ENCODE results near the gene SAP130.
"Not testable (repeated sequence)": the region's sequence is repeated elsewhere in the genome, so short reads cannot be mapped to it uniquely, and the experiment has no call there.

Gene SAP130

GRCh38 chr2:127950264-127950663, 77.6 kb downstream of the SAP130 start:
- DNase-seq, result no peak

GRCh38 chr2:127945281-127945680, 82.6 kb downstream of the SAP130 start:
- DNase-seq, result no peak

- no peak for DNase-seq
These were observed 84.7 kb downstream of the SAP130 start for GRCh38 chr2:127943186-127943585.

GRCh38 chr2:127942002-127942401, 85.9 kb downstream of the SAP130 start:
- peak; percentile 25 for DNase-seq

DNA sequence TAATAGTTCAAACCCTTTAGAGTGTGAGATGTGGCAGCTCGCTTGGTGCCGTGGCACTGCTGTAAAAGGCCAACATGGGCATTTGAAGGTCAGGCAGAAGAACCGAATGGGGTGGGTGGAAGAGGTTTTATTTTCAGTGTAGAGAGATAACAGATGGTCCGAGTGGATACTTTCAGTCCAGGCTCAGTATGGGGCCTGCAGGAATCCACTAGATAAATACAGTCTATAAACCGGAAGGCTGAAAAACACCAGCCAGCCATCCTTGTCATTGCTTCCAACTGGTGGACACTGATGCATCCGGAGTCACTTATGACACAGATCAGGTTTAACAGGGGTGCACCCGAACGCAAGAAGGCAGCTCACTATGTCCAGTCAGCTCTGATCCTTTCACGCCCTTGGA, 86.4 kb downstream of the SAP130 start:
- DNase-seq, result no peak

DNA sequence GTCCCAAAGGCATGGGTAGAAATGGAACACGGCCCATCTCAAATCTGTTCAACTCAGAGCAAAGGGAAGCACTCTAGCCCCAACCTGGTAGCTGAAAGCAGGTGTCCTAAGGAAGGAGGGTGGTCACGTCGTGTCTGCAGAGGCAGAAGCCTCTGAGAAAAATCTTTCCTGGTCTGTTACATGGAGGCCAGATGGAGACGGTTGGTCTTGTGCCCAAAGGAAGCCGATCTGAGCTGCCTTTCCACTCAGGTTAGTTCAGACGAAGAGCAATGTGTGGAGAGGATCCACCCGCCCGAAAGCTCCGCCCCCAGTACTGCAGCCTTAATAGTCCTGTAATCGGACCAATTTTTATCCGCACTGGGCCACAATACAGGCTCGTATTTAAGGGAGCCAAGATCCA, 87.2 kb downstream of the SAP130 start:
- DNase-seq, result no peak

GRCh38 chr2:127935337-127935736, 92.5 kb downstream of the SAP130 start:
- no peak for DNase-seq

- DNase-seq, result no peak
These were observed 95.5 kb downstream of the SAP130 start for GRCh38 chr2:127932199-127932876.

GRCh38 chr2:127929449-127929848, 98.4 kb downstream of the SAP130 start:
- no peak for DNase-seq

DNA sequence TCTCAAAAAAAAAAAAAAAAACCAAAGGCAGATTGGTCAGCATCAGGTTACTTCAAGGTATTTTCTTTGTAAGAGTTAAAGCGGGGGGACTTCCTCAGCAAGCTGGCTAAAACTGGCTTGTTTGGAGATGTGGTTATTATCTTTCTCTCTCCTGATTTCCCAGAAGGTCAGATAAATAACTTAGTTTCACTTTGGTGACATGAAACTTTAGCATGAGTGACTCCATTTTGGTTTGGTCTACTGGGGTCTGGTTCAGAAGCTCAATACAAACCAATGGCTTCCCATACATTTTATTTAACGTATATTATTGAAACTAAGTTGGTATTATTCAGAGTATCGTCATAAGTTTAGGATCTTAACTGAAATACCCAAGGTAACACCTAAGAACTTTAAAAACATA, 100.5 kb downstream of the SAP130 start:
- peak; percentile 65 for DNase-seq

DNA sequence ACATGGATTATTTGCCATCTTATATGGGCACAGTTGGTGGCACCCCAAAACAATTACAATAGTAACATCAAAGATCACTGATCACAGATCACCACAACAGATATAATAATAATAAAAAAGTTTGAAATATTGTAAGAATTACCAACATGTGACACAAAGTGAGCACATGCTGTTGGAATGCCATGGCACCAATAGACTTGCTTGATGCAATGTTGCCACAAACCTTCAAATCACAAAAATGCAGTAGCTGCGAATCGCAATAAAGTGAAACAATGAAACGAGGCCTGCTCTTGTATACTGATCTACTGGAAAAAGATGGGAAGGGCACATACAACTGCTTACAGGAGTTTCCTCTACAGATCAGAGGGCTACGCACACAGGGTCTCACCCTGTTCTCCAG, 109.9 kb downstream of the SAP130 start:
- no peak for DNase-seq

GRCh38 chr2:127913808-127914457, 113.9 kb downstream of the SAP130 start:
- DNase-seq, result no peak

DNA sequence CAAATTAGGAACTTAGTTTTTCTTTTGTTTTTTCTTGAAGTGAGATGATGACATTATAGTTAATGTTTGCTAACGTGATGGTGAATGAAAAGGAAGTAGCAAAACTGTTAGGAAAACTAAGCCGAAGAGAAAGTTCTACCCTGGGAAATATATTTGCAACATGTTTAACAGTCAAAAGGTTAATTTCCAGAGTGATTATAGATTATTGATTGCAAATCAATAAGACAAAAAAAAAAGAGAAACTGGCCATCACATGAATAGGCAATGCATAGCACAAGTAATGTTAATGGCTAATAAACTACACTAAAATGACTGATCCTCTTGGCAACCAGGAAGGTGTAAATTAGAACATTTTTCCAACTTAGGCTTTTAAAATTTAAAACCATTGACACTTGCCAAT, 116.1 kb downstream of the SAP130 start:
- DNase-seq, result no peak

DNA sequence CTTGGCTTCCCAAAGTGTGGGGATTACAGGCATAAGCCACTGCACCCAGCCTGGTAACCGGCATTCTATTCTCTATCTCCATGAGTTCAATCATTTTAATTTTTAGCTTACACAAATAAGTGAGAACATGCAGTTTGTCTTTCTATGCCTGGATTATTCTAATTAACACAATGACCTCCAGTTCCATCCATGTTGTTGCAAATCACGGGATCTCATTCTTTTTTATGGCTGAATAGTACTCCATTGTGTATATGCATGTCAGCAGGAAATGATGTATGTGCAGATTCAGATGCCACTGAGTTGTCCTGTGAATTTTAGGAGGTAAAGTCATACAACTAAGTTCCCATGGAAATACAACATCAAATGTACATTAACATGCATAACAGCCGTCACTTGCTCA, 117.4 kb downstream of the SAP130 start:
- no peak for DNase-seq

- no peak for DNase-seq
These were observed 118.8 kb downstream of the SAP130 start for GRCh38 chr2:127909019-127909418.

GRCh38 chr2:127907733-127908400, 120.0 kb downstream of the SAP130 start:
- DNase-seq, result not testable (repeated sequence)

GRCh38 chr2:127906206-127906926, 121.5 kb downstream of the SAP130 start:
- no peak for DNase-seq

- no peak for DNase-seq
These were observed 126.4 kb downstream of the SAP130 start for GRCh38 chr2:127901339-127902056.

DNA sequence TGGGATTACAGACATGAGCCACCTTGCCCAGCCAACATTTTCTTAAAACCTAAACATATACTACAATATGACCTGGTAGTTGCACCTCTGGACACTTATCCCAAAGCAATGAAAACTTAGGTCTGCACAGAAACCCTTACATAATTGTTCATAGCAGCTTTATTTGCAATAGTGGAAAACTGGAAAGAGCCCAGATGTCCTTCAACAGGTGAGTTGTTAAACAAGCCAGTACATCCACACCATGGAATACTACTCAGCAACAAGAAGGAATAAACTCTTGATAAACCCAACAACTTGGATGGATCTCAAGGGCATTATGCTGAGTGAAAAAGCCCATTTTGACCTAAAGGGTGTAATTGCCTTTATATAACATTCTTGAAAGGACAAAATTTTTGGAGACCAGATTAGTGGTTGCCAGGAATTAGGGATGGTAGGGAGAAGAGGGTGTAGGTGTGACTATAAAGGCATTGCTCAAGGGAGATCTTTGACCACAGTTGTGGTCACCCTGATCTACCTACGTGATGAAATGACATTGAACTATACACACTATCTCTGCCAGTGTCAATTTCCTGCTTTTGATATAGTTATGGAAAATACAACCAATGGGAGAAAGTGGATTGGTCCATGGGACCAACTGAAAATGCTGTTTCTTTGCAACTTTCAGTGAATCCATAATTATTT, 130.2 kb downstream of the SAP130 start:
- DNase-seq, result no peak

- DNase-seq, result no peak
These were observed 134.4 kb downstream of the SAP130 start for GRCh38 chr2:127893494-127893893.

DNA sequence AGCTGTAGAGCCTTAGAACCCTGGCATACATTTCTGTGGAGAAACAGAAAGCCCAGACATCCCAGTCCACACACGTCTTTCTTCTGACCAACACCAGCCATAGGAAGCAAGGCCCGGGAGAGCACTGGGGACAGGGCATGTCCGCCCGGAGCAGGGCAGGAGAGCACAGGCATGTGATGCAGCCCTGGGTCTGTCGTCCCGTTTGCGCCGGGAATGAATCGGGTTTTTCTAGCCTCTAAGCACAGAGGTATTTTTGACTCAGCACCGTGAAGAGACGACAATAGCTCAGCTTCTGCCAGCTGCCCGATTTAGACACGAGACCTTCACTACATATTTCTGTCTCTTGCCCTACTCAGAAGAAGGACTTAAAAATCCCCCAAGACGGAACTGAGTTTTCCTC, 134.8 kb downstream of the SAP130 start:
- no peak for DNase-seq

DNA sequence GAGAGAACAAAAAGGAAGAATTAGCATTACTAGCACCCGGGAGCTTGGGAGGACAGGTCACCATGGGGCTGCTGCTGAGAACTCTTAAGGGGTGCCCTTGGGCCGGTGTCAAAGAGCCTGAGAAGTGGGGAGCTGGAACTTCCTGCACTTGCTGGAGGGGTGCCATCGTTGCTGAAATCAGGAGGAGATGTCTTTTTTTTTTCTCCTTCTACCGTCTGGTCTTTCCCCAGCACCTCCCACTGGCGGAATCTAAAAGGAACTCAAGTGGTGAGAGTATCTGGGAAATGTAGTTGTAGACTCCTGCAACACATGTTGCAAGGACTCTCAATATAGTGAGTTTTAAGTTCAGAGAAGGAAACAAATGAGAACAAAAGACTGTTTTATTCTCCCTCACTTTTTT, 136.0 kb downstream of the SAP130 start:
- no peak for DNase-seq

All from OCI-M1 (cell line).